GM18499 (cell line): ENCODE measurements around the gene TM9SF4.
"Not testable (repeated sequence)": the region's sequence is repeated elsewhere in the genome, so short reads cannot be mapped to it uniquely, and the experiment has no call there.

Experiments used
- ATAC-seq: cut with Tn5 transposase; IDR thresholded peaks from one replicate; pipeline ENCODE4 v1.9.1; 2021; ENCODE audit warnings: moderate number of reproducible peaks; ENCODE audit not compliant: insufficient read depth, unreplicated experiment

Gene TM9SF4

DNA sequence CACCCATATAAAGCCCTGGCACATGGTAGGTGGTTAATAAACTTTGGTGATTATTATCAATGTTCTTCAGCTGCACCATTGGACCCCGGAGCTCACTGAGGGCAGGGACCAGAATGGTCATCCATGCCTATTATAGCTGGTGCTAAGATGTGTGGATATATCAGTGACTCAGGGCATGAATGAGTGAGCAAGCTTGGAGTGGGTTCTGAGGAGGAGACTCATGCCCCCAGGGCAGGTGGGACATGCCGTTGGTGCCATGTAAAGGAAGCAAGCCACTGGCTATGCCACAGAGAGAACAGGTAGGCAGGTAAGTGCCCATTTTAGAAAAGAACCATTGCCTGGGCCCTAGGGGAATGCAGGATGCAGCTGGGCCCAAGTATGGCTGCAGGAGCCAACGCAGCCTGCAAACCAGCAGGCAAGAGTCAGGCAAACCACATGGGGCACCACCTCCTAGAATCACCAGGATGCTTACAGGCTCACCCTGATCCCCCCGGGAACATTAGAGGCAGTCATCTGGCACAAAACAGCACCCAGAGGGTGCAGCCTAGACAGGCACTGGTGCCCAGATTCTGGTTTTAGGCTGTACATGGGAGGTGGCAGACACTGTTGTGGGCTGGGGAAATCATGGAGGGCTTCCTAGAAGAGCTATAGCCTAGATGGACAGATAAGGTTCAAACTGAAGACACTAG, 74.6 kb downstream of the TM9SF4 start:
- no peak for ATAC-seq

DNA sequence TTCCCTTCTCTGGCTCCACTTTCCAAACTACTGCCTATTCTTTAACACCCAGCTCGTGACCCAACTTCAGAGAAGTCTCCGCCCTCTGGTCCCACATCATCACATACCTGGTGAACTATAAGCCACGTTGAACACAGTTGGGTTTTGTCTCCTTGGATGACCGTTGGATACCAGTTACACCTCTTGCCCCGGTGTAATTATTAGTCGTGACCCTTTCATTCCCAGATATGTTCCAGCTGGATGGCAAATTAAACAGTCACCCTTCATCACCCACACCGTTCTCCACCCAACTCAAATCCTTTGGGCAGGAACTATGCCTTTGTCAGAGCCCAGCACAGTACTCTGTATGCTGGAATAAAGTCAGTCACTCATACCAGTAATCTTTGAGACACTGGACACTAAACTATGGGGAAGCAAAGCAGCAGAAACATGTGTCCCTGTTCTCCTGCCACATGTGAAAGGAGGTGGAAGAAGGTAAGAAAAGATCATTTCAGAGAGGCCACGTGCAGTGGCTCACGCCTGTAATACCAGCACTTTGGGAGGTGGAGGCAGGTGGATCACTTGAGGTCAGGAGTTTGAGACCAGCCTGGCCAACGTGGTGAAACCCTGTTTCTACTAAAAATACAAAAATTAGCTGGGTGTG, 75.6 kb downstream of the TM9SF4 start:
- ATAC-seq: no peak

GRCh38 chr20:32186506-32186905, 77.0 kb downstream of the TM9SF4 start:
- ATAC-seq: no peak

DNA sequence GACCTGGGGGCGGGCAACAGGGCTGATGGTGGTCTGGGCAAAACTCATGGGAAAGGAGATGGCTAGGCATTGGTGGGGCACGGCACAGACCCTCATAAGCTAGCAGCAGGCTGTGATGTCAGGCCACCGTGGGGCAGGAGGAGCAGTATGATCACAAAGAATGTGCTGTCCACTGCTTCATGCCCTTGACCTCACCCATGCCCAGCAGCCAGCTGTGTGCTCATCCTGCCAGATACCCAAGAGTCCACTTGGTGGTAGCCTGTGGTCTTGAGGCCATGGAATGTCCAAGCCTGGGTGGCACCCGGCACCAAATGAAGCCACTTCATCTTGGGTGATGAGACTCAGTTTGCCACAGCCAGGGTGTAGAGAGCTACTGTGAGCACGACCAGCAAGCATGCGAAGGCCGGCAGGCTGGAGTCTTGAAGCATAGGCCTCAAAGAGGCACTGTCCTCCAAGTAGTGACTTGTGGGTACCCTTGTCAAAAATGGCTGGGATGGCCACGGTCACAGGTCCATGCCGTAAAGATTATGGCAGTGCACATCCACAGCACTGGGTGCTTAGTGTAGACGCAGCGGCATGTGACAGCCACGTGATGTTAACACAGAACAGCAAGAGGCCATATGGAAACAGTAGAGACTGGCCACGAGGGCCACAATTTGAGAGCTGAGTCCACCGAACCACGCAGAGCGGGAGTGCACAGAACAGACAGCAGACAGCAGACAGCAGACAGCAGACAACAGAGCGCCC, 79.0 kb downstream of the TM9SF4 start:
- ATAC-seq: no peak

DNA sequence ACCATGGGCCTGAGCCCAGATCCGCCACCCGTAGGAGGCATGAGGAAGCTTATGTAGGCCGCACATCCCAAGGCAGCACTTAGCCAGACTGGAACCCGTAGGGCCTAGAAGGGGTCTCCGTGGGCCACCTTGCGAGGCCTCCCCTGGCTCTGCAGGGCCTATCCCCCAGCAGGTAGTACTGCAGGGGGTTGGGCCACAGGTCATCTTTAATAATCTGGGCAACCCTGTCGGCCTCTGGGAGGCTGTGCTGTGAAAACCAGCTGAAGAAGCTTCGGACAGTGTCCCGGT, 79.6 kb downstream of the TM9SF4 start:
- ATAC-seq: no peak

GRCh38 chr20:32189691-32190615, 80.4 kb downstream of the TM9SF4 start:
- ATAC-seq: no peak

DNA sequence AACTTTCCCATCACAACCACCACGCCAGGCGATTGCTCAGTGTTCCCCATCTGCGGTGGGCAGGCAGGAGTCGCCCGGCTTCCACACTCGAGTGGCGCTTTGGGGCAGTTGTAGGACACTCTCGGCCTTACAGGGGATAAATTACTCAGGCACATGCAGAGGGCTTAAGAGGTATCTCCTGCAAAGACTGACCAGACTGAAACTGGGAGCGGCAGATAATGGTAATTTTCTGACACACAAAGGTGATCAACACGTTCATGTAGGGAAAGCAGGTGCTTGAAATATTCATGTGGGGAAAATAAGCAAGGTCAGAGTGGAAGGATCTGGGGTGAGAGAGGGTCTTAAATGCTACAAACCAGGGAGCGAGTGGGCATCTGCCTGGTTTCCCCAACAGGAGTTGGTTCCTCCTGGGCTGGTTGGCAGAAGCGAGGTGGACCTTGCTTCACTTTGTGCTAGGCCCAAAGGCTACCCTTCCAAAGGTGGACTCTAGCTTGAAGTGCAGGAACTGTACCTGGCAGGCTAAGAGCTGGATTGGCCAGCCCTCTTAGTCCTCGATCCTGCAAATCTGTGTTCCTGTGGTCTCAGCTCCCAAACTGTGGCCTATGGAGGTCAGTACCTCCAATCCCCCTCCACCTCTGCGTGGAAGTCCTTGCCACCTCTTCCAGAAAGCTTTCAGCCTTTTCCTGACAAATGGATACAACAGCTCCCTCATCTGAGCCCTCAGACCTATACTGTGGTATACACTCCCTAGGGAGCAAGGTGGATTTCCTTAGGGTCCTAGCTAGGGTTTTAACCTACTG, 81.3 kb downstream of the TM9SF4 start:
- ATAC-seq: no peak

- ATAC-seq: no peak
These were observed 81.9 kb downstream of the TM9SF4 start for GRCh38 chr20:32191422-32191821.

DNA sequence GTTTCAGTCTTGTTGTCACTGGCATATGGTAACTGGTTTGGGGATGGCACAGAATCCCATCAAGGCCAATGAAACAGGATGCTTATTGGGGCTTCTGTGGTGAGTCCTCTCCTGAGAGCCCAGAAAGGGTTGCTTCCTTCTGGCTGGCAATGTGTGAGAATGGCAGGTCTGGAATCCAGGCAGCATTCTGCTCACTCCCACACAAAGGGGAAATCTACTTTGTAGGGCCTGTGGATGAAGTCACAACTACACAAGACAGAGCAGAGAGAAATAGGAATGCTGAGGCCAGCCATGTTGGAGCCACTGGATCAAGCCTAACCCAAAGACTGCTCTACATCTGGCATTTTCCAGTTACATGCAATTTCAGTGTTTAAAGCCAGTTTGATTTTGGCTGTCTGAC, 82.4 kb downstream of the TM9SF4 start:
- ATAC-seq: no peak

DNA sequence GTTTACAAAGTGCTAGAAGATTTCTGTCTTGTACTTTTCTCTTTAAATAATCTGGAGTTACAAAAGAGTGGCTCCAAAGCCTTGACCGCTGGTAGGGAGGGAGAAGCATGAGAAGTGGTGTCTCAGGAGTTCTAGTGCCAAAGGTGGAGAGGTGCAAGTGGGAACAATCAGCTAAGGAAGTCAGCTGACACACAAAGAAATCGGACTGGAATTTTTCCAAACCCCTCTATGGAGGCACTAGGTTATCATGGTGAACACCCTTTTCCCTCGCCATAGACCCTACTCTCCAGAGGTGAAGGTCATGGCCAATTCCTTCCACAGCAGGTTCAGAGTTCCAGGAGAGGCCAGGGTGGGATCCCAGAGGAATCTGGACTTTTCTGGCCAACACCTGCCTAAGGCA, 83.2 kb downstream of the TM9SF4 start:
- no peak for ATAC-seq

GRCh38 chr20:32193336-32193735, 83.8 kb downstream of the TM9SF4 start:
- not testable (repeated sequence) for ATAC-seq

DNA sequence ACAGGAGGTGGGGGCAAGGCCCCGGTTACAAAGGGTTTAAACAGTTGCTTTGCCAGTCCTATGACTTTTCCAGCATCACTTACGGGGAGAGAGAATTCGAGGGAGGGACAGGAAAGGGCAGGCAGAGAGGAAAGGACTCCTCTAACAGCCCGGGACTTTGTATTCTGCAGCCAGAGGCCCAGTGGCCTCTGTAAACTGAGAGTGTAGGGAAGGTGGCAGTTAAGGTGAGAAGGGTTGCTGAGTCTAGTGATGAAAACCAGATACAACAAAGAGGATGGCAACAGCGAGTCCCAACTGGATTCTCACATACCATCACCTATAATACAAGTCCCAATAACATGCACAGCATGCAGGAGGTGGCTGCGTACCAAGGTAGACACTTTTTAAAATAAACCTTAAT, 84.5 kb downstream of the TM9SF4 start:
- no peak for ATAC-seq

- ATAC-seq: no peak
These were observed 86.1 kb downstream of the TM9SF4 start for GRCh38 chr20:32195581-32195980.

DNA sequence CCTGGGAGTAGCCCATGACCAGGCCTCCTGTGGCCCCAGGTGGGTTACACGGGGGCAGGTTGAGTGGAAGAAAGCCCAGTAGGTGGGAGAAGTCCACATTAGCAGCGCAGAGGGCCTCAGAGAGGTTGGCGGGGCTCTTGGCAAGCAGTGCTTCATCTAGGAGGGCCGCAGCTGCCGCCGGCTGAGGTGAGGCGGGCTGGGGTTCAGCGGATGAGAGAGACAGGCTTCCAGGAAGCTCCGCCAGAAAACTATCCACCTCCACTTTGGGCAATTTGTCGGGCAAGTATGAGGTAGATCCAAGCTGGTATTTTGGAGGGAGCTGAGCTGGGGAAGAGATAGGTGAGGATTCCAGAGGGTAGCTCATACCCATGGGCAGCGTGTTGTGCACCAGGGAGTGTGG, 87.1 kb downstream of the TM9SF4 start:
- ATAC-seq: not testable (repeated sequence)

DNA sequence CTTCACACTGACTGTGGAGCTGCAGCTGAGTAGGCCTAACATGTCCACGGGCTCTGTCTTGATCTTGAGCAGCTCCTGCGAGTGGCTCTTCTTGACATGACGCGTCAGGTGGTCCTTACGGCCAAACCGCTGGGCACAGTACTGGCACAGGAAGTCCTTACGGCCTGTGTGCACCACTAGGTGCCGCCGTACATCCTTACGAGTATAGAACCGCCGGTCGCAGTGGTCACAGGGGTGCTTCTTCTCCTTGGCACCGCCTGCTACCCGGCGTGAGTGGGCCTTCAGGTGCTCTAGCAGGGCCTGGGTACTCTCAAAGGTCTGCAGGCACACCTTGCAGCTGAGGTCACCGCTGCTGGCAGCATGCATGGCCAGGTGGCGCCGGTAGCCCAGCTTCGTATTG, 87.6 kb downstream of the TM9SF4 start:
- ATAC-seq: not testable (repeated sequence)

GRCh38 chr20:32199006-32199405, 89.5 kb downstream of the TM9SF4 start:
- ATAC-seq: no peak

GRCh38 chr20:32201296-32201976, 91.9 kb downstream of the TM9SF4 start:
- no peak for ATAC-seq

DNA sequence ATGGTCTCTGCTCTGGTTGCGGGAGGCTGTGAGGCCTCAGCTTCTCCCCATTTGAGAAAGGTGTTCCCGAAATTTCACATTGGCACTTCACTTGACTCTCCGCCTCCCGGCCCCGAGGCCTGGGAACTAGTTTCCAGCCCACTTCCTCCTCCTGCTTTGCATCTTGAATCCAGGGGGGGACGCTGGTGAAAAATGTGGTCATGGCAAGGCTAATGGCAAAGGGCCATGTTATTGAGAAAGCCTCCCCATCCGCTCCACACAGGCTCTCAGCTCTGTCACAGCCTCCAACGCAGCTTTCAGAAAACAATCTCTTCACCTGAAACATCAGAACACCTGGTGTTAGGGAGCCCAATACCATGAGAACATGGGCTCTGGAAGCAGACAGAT, 92.5 kb downstream of the TM9SF4 start:
- ATAC-seq: no peak
